HL-60 (cell line): ENCODE results near the gene HMGA1.

ENCODE experiments used
- DNase-seq, 2 experiments: peaks; one replicate each; pipeline ENCODE4 v3.0.0-alpha.2; 2010 to 2020; ENCODE audit warnings: low read depth in 1 of 2, low spot score in 1 of 2
- H3K27ac ChIP-seq: fragments of 250-450 bp; sonication (Bioruptor Pico); replicated peaks from 2 replicates; pipeline ENCODE4 v1.5.1; 2020; ENCODE audit warnings: mild to moderate bottlenecking, moderate library complexity
- H3K27me3 ChIP-seq: fragments of 250-450 bp; sonication (Bioruptor Pico); 2 replicates; pipeline ENCODE4 v1.5.1; 2021; ENCODE audit warnings: mild to moderate bottlenecking, moderate library complexity; ENCODE audit not compliant: insufficient read depth, poor library complexity, severe bottlenecking
- H3K4me3 ChIP-seq: replicated peaks from 2 replicates; pipeline ENCODE4 v1.5.1; 2011; ENCODE audit warnings: mild to moderate bottlenecking, control low read depth, low read length; ENCODE audit not compliant: insufficient read depth
- CTCF ChIP-seq: IDR thresholded peaks from one replicate; pipeline ENCODE4 v1.5.1; 2011; ENCODE audit warnings: low read length, control low read depth, inconsistent platforms; ENCODE audit not compliant: insufficient read depth
- GABPA ChIP-seq: IDR thresholded peaks from 2 replicates; pipeline ENCODE4 v1.6.1; 2012; ENCODE audit warnings: low read depth
- POLR2AphosphoS5 ChIP-seq: IDR thresholded peaks from 2 replicates; pipeline ENCODE4 v1.6.1; 2012; ENCODE audit warnings: low read depth
- REST ChIP-seq: IDR thresholded peaks from 2 replicates; pipeline ENCODE4 v1.6.1; 2012; ENCODE audit warnings: low read depth; ENCODE audit not compliant: insufficient replicate concordance
- SPI1 ChIP-seq: IDR thresholded peaks from 2 replicates; pipeline ENCODE4 v1.6.1; 2012; ENCODE audit warnings: low read depth, mild to moderate bottlenecking, borderline replicate concordance

The HMGA1 gene

DNA sequence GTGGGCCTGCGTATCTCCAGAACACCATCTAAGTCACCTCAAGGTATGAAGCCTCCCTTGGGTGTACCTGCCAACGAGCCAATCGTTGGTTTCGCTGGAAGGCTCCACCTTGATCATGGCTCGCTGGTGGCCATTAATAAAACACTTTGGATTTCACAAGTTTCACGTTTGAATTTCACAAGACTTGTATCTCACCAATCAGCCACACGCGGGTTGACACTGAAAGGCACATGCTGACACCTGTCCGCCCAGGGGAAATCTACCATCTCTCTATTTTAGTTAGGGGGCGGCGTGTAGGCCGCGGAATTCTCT, 586 bp upstream of the HMGA1 start:
- TF ChIP-seq SPI1, result no peak
- TF ChIP-seq CTCF, result no peak
- TF ChIP-seq REST, result no peak
- no peak for TF ChIP-seq POLR2AphosphoS5
- TF ChIP-seq GABPA, result no peak
- peak; percentile 63 to 65 for DNase-seq
- Histone ChIP-seq H3K4me3 (peak overlapping the region; percentile 50), H3K27me3 (no peaks in the 10 kb centered on the region), H3K27ac (peak overlapping the region; percentile 92)

GRCh38 chr6:34237316-34237721, 646 bp downstream of the HMGA1 start:
- Histone ChIP-seq H3K27me3 (no peaks in the 10 kb centered on the region), H3K4me3 (peak overlapping the region; percentile 55), H3K27ac (peak overlapping the region; percentile 99)
- DNase-seq, result no peak
- TF ChIP-seq GABPA (no peak), CTCF (no peak), SPI1 (no peak), REST (no peak), POLR2AphosphoS5 (no peak)

- DNase-seq, result peak; percentile 80 to 81
- H3K27me3 ChIP-seq, result no peaks in the 10 kb centered on the region
- peak; percentile 50; the same call in 1 of the 2 replicates for TF ChIP-seq GABPA
- peak; percentile 83 for TF ChIP-seq POLR2AphosphoS5
- peak; percentile 44; the same call in 1 of the 2 replicates for TF ChIP-seq SPI1
- no peak for TF ChIP-seq CTCF
- peak; percentile 17 for TF ChIP-seq REST
- H3K4me3 ChIP-seq, result peak overlapping the region; percentile 55
- H3K27ac ChIP-seq, result peak overlapping the region; percentile 99
Observed at GRCh38 chr6:34237722-34238584, 1.3 kb downstream of the HMGA1 start.
